ENCODE results near the gene MAP3K13.
"Not testable (repeated sequence)": the region's sequence is repeated elsewhere in the genome, so short reads cannot be mapped to it uniquely, and the experiment has no call there.

MAP3K13 gene

DNA sequence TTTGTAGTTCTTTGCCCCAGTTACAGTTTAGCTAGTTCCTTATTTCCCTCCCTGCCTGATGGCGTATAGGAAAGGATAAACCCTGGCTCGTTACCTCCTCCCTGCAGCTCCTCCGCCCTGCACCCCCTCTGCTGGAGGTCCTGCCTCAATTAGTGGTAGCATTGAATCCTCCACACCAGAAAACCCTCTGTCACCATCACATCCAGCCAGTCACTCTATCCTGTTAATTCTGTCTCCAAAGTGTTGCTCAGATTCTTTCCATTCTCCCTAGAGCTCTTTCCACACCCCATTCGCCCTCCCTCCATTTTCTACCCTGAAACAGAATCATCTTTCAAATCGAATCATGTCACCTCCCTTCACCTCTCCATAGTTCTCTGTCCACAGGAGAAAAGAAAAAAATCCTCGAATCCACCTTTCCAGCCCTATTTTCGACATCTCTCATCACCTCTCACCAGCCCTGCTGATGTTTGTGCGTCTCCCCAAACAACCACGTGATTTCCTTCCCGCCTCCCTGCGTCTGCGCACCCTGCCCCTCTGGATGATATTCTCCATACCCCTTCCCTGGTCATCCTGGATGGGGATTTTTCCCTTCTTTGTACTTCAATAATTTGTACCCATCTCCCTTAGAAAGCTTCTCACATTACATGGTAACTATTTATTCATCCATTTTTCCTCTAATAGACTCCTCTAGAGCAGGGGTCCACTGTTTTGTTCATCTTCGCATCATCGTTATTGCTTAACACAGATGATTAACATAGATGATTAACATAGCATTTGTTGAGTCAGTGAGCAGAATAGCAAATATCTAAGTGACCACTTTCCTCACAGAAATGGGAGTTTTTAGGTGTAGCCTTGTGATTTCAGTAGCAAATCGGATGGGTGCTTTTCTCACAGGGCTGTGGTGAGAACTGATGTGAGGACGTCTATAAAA is 37.1 kb downstream of the MAP3K13 start:
- DNase-seq (ENCODE audit: low read depth in 2 of 2) = no peak

DNA sequence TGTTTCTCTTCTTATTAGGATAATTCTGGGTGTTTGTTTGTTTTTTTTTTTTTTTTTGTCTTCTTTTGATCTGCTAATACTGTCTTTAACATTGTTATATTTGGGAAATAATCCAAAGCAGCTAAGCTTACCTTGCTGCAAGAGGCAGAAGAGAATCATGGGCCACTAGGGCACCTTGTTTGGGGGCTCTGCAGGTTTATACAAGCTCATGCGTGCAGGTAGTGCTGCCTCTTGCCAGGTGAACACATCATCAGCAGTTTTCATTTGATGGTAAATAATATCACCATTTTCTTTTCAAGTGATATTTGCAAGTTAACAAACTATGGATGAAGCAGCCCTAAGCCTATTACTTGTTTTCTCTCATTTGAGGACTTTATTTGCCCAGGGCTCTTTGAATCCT is 37.9 kb downstream of the MAP3K13 start:
- DNase-seq (ENCODE audit: low read depth in 2 of 2) = no peak

DNA sequence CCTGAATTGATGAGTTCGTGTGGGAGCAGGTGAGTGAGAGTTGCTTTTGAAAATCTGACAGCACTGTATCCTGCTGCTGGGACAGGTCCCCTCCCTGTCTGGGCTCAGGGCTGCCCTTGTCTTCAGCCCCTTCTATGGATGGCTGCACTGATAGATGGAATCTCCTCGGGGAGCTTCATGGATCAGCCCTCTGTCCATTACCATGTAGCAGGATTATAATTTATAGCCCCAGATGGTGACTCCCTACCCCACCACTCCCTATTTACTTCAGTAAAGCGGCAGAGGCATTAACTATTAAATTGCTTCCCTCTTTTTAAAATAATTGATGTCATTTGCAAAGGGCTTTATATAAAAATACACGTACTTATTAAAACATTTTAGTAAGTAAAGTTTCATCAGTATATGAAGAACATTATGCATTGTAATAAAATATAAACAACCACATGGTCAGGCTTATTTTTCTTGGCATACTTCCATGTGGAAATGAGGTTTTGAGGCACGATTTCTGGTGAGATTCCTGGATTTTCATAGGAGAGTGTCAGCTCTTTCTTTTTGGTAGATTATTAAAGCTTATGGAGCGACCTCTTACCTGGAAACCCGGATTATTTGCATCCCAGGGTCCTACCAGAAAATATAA is 38.5 kb downstream of the MAP3K13 start:
- DNase-seq (ENCODE audit: low read depth in 2 of 2) = no peak

DNA sequence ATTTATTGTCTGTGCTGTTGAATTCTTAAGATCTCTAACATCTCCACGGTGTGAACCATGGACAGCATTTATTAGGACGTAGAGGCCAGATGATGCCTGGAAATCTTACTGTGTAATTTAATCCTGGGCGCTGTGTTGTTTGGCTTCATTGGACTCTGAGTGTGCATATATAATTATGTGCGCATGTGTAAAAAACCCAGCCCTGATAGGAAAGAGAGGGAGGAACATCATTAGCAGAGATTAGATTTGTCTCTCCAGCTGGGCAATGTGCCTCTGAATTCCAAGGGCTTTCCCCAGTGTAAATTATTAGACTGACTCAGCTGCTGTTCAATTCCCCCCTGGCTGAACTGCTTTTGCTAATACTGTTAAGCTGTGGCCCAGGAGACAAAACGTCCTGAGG is 39.6 kb downstream of the MAP3K13 start:
- no peak for DNase-seq (ENCODE audit: low read depth in 2 of 2)

DNA sequence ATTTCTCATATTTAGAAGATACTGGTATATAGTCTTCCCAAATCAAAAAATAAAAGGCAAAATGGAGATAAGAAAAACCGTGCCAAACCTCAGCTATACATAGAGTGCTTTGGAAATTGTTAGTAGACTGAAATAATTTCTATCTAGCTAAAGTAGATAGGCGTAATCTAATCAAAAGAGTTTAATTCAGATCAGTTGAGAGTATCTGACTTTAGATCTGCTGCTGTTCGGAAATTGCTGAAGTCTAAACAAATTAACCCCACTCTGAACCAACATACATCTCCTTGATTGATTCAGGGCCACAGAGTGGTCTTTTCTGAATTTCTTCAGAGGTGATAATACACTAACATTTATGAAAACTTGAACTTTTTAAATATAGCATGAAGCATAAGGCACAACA is 40.1 kb downstream of the MAP3K13 start:
- DNase-seq (ENCODE audit: low read depth in 2 of 2) = no peak

DNA sequence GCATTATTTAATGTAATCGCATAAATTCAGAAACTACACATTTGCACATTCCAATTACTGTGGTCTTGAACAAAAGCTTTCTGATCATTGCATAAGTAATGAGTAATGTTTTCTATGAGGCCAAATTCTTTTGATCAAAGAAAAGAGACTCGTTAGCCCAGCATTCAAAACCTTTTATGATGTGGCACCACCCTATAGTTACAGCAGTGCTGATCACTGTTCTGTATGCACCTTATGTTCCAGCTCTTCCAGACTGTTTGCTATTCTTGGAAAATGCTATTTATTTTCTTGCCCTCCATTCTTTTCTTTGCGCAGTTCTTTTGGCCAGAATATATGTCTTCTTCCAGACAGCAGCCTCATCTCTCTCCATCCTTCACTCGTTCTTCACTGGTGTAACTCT is 42.3 kb downstream of the MAP3K13 start:
- DNase-seq (ENCODE audit: low read depth in 2 of 2) = no peak

DNA sequence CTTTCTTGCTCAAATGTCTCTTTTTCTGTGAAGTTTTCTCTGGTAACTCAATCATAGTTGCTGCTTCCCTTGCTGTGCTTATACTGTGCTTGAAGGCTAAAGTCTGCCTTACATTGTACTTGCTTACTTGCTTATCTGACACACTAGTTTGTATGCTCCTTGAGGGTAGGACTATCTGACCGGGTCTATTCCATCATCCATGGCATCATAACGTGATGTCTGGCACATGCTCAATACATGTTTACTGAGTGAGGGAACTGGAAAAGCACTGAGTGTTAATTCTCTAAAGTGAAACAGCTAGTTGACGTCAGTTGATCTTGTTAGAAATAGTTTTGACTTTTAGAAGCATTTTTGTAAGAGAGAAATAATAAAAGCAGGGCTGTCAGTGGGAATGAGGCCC is 42.7 kb downstream of the MAP3K13 start:
- no peak for DNase-seq (ENCODE audit: low read depth in 2 of 2)

DNA sequence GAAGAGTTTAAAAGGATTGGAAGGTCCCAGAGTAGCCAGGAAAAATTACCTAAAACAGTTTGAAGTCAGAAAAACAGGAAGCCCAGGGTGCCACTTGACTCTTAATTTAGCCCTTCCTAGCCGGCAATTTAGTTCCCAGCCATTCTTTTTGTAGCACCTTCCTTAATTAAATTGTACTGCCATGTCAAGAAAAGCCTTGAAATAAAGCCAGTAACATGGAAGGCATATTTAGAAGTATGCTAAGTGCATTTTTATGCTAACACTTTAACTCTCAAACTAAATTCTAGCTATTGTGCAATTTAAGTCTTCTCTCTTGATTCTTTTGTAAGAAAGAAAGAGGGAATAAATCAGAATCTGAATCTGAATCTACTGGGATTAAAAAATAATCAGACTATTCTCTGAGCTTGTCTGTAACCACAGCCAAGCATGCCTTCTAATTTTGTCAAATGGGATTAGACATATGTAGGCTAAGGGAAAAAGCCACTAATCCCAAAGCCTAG is 43.2 kb downstream of the MAP3K13 start:
- DNase-seq (ENCODE audit: low read depth in 2 of 2) = no peak

DNA sequence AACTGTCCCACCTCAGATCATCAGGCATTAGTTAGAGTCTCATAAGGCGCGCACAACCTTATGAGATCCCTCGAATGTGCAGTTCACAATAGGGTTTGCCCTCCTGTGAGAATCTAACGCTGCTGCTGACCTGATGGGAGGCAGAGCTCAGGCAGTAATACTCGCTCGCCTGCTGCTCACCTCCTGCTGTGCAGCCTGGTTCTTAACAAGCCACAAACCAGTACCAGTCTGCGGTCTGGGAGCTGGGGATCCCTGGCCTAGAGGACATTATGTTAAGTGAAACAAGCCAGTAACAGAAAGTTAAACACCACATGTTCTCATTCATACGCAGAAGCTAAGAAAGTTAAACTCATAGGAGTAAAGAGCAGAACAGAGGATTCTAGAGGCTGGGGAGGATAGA is 47.0 kb downstream of the MAP3K13 start:
- DNase-seq (ENCODE audit: low read depth in 2 of 2) = no peak

DNA sequence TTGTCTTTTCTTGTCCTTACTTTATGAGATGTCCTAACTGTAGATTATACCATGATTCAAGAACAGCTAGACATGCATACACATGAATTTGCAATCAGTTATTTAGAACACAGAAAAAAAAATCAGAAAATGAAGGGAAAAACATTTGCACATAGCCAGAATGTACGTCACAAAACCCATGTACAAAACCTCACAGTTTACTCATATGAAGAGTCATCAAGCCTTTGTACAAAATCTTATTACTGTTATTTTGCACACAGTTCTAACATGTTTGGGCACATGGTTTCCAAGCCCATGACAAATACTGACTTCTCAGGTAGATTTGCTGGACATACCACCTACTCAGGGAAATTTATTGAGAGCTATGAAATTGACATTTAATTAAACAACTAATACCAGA is 48.2 kb downstream of the MAP3K13 start:
- DNase-seq (ENCODE audit: low read depth in 2 of 2) = no peak

DNA sequence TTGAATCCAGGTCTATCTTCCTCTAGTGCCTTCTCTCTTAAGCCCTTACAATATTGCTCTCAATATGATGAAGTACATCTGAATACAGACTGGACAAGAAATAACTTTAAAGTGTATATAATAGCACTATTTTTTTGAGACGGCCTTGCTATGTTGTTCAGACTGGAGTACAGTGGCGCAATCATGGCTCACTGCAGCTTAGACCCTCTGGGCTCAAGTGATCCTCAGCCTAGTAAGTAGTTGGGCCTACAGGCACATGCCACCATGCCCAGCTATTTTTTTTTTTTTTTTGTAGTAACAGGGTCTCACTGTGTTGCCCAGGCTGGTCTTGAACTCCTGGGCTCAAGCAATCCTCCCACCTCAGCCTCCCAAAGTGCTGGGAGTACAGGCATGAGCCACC is 53.6 kb downstream of the MAP3K13 start:
- no peak for DNase-seq (ENCODE audit: low read depth in 2 of 2)

DNA sequence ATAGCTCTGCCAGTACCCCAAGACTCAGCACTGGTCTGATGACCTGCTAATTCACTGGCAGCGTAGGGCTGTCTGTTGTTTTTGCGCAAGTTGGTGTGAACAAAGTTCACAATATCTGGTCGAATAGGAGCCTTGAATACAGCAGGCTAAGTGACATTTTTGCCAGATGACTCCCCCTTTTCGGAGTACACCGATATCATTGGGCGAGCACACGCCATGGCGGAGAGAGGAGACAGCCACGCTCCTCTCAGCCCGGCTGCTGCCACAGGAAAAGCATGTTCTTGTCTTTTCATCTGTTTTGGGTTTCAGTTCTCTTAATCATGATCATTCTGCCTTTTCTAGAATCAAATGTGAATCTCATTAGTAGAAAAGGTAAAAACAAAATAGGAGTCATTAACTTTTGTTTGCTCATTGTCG is 55.6 kb downstream of the MAP3K13 start:
- DNase-seq (ENCODE audit: low read depth in 2 of 2) = not testable (repeated sequence)

DNA sequence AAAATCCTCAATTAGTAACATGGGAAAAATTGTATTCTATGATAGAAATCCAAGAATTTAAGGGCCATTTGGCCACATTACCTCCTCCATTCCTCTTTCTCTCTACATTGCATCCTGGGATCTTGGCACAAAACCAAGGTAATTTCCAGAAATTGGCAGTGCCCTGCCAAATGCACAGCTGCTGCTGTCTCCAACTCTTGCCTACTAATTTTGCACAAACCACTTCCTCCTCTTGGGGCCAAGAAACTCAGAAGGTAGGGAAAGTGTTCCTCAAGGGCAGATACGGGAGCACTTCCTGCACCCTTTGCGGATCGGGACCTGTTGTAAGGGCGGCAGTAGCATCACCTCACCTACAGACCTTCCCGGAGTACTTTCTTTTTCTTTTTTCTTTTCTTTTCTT is 57.8 kb downstream of the MAP3K13 start:
- no peak for DNase-seq (ENCODE audit: low read depth in 2 of 2)

DNA sequence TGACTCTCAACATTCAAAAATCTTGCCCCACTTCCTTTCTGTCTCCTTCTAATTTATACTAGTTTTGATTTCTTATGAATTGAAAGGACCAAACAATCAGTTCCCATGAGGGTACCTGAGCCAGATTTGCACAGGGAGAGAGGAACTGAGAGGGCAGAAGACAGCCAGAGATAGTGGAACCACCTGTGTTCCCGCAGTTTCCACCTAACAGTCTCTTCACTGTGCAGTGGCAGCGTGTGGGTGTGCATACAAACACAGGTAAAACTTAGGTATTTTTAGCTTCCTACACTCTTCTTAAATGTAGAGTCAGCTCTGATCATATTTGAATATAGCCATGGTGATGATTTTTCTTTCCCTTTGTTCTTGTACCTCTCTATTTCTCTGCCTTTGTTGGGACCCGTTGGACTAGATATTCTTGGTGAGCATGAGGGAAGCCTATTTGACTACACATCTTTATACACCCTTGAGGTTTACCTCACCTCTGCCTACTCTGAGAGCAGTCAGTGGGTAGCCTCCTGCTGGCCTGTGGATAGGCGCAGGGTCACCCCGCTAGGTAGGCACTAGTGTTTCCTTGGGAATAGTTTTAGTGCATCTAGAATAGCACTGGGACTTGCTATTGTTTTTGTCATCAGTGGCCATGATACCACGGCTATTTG is 58.8 kb downstream of the MAP3K13 start:
- DNase-seq (ENCODE audit: low read depth in 2 of 2) = no peak

DNA sequence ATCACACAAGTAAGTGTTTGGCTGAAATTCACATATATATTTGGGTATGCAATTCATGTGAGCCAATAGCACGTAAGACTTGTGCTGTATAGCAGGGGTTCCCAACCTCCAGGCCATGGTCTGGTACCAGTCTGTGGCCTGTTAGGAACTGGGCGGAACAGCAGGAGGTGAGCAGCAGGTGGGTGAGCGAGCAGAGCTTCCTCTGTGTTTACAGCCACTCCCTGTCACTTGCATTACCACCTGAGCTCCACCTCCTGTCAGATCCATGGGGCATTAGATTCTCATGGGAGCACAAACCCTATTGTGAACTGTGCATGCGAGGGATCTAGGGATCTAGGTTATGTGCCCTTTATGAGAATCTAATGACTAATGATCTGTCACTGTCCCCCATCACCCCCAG is 59.7 kb downstream of the MAP3K13 start:
- no peak for DNase-seq (ENCODE audit: low read depth in 2 of 2)

DNA sequence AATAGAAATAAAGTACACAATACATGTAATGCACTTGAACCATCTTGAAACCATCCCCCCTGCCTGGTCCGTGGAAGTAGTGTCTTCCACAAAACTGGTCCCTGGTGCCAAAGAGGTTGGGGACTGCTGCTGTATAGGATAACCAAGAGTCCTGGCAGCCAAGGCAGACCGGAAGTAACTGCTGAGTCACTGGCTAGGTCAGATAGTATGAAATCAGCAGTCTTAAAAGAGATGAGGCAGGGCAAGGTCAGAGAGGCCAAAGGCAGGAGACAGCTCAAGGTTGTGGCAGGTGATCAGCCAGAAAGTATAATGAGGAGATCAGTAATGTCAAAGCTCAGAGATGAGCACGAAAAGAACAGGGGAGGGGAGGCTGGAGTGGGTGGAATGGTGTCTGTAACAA is 60.2 kb downstream of the MAP3K13 start:
- DNase-seq (ENCODE audit: low read depth in 2 of 2) = no peak

DNA sequence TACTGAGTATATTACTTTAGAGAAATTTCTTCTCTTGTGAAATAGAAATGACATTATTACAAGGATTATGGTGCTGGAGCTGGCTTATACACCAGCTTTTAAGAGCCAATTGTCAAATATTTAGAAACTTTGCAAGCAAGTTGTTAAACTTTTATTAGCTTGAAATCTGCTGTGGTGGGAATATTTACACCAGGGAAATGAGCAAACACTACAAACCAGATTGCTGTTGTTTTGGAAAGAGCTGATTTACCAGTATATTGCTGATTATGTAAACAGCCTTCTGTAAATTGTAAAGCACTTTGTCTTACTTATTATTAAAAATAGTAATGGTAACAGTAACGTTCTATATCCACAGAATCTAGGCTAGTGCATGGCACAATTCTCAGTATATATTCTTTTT is 61.5 kb downstream of the MAP3K13 start:
- no peak for DNase-seq (ENCODE audit: low read depth in 2 of 2)

DNA sequence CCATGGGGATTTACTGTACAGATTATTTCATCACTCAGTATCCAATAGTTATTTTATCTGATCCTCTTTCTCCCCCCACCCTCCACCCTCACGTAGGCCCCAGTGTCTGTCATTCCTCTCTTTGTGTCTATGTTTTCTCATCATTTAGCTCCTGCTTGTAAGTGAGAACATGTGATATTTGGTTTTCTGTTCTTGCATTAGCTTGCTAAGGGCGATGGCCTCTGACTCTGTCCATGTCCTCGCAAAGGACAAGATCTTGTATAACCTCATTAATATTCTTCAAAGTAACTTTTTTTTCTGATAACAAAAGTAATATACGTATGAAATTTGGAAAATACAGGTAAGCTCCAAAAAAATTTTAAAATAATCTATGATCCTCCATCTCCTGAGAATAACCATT is 67.4 kb downstream of the MAP3K13 start:
- DNase-seq (ENCODE audit: low read depth in 2 of 2) = no peak

DNA sequence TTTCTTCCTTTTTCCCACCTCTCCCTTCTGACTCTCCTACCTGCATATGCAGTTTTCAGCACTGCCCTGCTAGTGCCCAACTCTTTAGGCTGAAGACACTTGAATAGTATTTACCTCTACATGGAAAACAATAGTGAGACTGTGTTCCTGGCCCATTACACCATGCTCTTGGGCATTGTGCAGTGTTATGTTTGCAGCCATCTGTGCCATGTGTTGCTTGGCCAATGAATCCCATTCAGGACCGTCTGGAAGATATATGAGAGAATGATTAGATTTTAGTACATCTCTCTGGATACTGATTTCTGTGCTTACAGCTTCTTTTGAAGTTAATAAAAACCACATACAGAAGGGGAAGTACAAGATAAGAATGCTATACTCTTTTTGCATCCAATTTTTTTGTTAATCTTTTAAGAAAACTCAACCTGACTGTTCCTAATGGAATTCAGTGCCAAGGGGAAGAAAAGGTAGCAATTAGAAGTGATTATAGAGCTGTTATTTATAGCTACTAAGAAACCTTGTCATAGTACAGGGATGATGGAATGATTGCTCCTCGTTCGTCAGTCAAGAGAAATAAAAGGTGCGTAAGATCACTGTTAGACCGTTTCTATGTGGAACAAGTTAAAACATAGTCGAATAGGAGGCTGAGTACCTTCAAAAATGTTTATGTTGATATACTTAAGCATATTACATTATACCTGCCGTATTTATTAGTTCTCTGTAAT is 77.0 kb downstream of the MAP3K13 start:
- no peak for DNase-seq (ENCODE audit: low read depth in 2 of 2)

DNA sequence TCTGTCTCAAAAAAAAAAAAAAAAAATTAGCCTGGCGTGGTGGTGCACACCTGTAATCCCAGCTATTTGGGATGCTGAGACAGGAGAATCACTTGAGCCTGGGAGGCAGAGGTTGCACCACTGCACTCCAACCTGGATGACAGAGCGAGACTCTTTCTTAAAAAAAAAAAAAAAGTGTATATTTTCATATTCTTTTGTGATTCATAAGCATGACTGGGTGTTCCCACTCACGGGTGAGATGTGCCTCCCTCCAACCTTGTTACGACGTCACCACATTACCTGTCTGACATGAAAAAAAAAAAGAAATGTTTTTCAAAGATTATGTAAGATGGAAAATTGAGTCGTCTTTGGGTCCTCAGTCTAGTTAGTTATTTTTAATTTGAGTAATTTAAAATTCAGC is 79.1 kb downstream of the MAP3K13 start:
- DNase-seq (ENCODE audit: low read depth in 2 of 2) = no peak

DNA sequence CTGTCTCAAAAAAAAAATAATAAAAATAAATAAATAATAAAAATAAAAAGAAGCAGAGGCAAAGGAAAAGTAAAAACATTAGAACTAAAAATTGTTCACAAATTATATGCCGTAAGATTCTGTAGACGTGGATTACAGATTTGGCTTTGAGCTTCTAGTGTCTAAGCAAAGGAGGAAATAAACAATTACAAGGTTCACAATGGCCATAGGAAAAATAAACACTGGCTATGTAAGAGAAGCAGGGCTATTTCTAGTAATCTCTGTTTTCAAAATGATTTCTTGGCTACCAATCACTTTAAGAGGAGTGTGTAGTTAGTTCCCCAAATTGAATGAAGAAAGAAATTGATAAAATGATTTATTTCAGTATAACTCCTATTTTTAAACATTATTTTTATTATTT is 81.4 kb downstream of the MAP3K13 start:
- DNase-seq (ENCODE audit: low read depth in 2 of 2) = no peak

DNA sequence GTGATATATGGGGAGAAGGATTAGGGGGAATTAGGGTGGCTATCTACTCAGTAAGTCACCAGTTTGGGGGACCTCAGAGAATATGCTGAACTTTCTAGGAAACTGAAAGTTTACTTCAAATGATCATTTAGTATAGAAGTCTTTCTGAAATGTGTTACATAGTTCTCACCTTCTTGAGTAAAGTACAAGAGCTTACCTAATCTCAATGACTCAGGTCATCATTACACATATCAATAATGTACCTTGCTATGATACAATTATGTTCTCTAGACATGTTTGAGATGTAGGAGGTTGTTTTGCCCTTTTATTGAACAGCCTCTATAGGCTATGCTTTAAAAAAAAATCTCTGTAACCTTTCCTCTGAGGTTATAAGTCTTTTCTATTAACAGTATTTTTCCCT is 85.2 kb downstream of the MAP3K13 start:
- DNase-seq (ENCODE audit: low read depth in 2 of 2) = no peak
